H1 (cell line): Measurements from ENCODE around the gene CLDN9. TPM values are rescaled to one million over a fixed set of nuclear protein-coding genes. Genes with fewer than 3 reads are reported as not detected.

Experiments used
- RAD21 ChIP-seq, 2 experiments: IDR thresholded peaks in 1 of 2; conservative IDR thresholded peaks in 1 of 2; 2 replicates each; pipeline ENCODE4 v1.6.1; 2011; ENCODE audit warnings: low read depth in 2 of 2, low read length in 2 of 2, improper control_type of control experiment in 1 of 2, inconsistent platforms in 1 of 2, mild to moderate bottlenecking in 1 of 2, moderate library complexity in 1 of 2
- SP4 ChIP-seq: IDR thresholded peaks from 2 replicates; pipeline ENCODE4 v1.6.1; 2012; ENCODE audit warnings: low read length, inconsistent platforms
- TAF7 ChIP-seq: optimal IDR thresholded peaks from 2 replicates; pipeline ENCODE3; 2011; ENCODE audit warnings: low read depth, mild to moderate bottlenecking, inconsistent platforms, low read length, moderate library complexity, borderline replicate concordance
- TCF12 ChIP-seq: IDR thresholded peaks from 2 replicates; pipeline ENCODE4 v1.6.1; 2011; ENCODE audit warnings: low read depth, mild to moderate bottlenecking, low read length
- ZNF274 ChIP-seq: IDR thresholded peaks from 2 replicates; pipeline ENCODE4 v1.7.0; 2012; ENCODE audit warnings: low read length, borderline replicate concordance; ENCODE audit errors: extremely low read depth
- polyA plus RNA-seq, 7 experiments: library from polyadenylated mRNA; depleted of rRNA in 3 of 7; stranded (reverse) in 5 of 7; unstranded in 2 of 7; fragments of >200 nt in 5 of 7; fragments of 200-250 nt in 2 of 7; gene quantifications; 1 replicate in 5 of 7; 2 replicates in 1 of 7; 4 replicates in 1 of 7; pipeline versions ENCODE4 v1.2.1 to v1.2.3, GENCODE V29; 2011 to 2013; ENCODE audit warnings: missing spikeins in 2 of 7, mixed read lengths in 2 of 7
- total RNA-seq: library from RNA; stranded (reverse); fragmentation: NEBNext Ultra II Directional; extraction: Animal tissue kit (Norgen Biotek cat#: 25700); gene quantifications from 2 replicates; pipeline ENCODE4 v1.2.1, GENCODE V29; 2021
- TF ChIP-seq, protein P1 (sequence below): fragments of 300-600 bp; sonication (generic); IDR thresholded peaks from 2 replicates; pipeline ENCODE4 v1.7.1; 2012; ENCODE audit warnings: low read length, moderate library complexity, mild to moderate bottlenecking, inconsistent platforms; ENCODE audit not compliant: insufficient replicate concordance
- TF ChIP-seq, protein P2 (sequence below): IDR thresholded peaks from 2 replicates; pipeline ENCODE4 v1.6.1; 2012; ENCODE audit warnings: low read length, inconsistent platforms

The CLDN9 gene
- total and polyA plus RNA-seq, 2 of the 8 experiments (the other 6 are each of a cell fraction or from before 2014, with no cell fraction given), result 0.60 to 0.89 TPM

DNA sequence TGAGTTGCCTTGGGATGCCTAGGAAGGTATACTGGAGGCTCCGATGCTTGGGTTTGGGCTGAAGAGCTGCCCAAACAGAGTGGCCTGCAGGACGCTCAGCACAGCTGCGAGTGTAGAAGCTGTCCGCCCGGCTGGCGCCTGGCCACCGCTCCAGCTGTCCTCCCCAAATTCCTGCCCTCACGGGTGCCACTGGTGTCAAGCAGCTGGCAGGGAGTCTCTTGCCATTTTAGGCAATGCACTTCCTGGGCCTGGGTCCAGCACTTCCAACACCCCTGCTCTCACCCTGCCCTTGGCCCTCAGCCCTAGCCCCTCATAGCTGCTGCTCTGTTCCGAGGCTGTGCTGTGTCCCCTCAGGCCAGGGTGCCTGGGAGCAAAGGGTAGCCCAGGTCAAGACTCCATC lies 27.3 kb upstream of the CLDN9 start (continued):
- TF ChIP-seq, protein P1, sequence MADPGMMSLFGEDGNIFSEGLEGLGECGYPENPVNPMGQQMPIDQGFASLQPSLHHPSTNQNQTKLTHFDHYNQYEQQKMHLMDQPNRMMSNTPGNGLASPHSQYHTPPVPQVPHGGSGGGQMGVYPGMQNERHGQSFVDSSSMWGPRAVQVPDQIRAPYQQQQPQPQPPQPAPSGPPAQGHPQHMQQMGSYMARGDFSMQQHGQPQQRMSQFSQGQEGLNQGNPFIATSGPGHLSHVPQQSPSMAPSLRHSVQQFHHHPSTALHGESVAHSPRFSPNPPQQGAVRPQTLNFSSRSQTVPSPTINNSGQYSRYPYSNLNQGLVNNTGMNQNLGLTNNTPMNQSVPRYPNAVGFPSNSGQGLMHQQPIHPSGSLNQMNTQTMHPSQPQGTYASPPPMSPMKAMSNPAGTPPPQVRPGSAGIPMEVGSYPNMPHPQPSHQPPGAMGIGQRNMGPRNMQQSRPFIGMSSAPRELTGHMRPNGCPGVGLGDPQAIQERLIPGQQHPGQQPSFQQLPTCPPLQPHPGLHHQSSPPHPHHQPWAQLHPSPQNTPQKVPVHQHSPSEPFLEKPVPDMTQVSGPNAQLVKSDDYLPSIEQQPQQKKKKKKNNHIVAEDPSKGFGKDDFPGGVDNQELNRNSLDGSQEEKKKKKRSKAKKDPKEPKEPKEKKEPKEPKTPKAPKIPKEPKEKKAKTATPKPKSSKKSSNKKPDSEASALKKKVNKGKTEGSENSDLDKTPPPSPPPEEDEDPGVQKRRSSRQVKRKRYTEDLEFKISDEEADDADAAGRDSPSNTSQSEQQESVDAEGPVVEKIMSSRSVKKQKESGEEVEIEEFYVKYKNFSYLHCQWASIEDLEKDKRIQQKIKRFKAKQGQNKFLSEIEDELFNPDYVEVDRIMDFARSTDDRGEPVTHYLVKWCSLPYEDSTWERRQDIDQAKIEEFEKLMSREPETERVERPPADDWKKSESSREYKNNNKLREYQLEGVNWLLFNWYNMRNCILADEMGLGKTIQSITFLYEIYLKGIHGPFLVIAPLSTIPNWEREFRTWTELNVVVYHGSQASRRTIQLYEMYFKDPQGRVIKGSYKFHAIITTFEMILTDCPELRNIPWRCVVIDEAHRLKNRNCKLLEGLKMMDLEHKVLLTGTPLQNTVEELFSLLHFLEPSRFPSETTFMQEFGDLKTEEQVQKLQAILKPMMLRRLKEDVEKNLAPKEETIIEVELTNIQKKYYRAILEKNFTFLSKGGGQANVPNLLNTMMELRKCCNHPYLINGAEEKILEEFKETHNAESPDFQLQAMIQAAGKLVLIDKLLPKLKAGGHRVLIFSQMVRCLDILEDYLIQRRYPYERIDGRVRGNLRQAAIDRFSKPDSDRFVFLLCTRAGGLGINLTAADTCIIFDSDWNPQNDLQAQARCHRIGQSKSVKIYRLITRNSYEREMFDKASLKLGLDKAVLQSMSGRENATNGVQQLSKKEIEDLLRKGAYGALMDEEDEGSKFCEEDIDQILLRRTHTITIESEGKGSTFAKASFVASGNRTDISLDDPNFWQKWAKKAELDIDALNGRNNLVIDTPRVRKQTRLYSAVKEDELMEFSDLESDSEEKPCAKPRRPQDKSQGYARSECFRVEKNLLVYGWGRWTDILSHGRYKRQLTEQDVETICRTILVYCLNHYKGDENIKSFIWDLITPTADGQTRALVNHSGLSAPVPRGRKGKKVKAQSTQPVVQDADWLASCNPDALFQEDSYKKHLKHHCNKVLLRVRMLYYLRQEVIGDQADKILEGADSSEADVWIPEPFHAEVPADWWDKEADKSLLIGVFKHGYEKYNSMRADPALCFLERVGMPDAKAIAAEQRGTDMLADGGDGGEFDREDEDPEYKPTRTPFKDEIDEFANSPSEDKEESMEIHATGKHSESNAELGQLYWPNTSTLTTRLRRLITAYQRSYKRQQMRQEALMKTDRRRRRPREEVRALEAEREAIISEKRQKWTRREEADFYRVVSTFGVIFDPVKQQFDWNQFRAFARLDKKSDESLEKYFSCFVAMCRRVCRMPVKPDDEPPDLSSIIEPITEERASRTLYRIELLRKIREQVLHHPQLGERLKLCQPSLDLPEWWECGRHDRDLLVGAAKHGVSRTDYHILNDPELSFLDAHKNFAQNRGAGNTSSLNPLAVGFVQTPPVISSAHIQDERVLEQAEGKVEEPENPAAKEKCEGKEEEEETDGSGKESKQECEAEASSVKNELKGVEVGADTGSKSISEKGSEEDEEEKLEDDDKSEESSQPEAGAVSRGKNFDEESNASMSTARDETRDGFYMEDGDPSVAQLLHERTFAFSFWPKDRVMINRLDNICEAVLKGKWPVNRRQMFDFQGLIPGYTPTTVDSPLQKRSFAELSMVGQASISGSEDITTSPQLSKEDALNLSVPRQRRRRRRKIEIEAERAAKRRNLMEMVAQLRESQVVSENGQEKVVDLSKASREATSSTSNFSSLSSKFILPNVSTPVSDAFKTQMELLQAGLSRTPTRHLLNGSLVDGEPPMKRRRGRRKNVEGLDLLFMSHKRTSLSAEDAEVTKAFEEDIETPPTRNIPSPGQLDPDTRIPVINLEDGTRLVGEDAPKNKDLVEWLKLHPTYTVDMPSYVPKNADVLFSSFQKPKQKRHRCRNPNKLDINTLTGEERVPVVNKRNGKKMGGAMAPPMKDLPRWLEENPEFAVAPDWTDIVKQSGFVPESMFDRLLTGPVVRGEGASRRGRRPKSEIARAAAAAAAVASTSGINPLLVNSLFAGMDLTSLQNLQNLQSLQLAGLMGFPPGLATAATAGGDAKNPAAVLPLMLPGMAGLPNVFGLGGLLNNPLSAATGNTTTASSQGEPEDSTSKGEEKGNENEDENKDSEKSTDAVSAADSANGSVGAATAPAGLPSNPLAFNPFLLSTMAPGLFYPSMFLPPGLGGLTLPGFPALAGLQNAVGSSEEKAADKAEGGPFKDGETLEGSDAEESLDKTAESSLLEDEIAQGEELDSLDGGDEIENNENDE, result no peak
- TF ChIP-seq TCF12 (no peak), RAD21 (IDR thresholded peaks at IDR 0.05 in 1 of 2, conservative IDR thresholded peaks at IDR 0.05 in 1 of 2; ENCODE audit: low read depth in 2 of 2, low read length in 2 of 2) (no peak), SP4 (no peak), TAF7 (no peak), ZNF274 (no peak)
- TF ChIP-seq, protein P2, sequence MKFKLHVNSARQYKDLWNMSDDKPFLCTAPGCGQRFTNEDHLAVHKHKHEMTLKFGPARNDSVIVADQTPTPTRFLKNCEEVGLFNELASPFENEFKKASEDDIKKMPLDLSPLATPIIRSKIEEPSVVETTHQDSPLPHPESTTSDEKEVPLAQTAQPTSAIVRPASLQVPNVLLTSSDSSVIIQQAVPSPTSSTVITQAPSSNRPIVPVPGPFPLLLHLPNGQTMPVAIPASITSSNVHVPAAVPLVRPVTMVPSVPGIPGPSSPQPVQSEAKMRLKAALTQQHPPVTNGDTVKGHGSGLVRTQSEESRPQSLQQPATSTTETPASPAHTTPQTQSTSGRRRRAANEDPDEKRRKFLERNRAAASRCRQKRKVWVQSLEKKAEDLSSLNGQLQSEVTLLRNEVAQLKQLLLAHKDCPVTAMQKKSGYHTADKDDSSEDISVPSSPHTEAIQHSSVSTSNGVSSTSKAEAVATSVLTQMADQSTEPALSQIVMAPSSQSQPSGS, result no peak
- TF ChIP-seq, all 59 proteins: peak for 0
